SK-N-MC (cell line): Measurements from ENCODE around the gene FAR2.
"Not testable (repeated sequence)": the region's sequence is repeated elsewhere in the genome, so short reads cannot be mapped to it uniquely, and the experiment has no call there.

Experiments used
- EZH2 ChIP-seq: fragments of 200-600 bp; sonication (generic); IDR thresholded peaks from one replicate; pipeline ENCODE4 v1.6.1; 2017; ENCODE audit warnings: antibody characterized with exemption
- FOXP2 ChIP-seq: optimal IDR thresholded peaks from 2 replicates; pipeline ENCODE3; 2011; ENCODE audit warnings: mild to moderate bottlenecking, moderate library complexity; ENCODE audit not compliant: insufficient read depth; ENCODE audit errors: extremely low read length, control extremely low read depth
- POLR2AphosphoS5 ChIP-seq: IDR thresholded peaks from 2 replicates; pipeline ENCODE4 v1.6.1; 2012; ENCODE audit warnings: mild to moderate bottlenecking, low read depth, low read length, borderline replicate concordance

- not testable (repeated sequence) for TF ChIP-seq POLR2AphosphoS5, EZH2, FOXP2
Measured at GRCh38 chr12:29257687-29258086, 108.6 kb downstream of the FAR2 start.
